ENCODE data around the gene RAD23A. TPM values are rescaled to one million over a fixed set of nuclear protein-coding genes. Genes with fewer than 3 reads are reported as not detected.
A peak's percentile ranks its signal among the peaks of the same experiment; 100 is the strongest.

Gene RAD23A
- total and polyA plus RNA-seq, 4 experiments from 2014 or later: 77.0 to 105 (median 93.5) TPM

- intact Hi-C loops (cut with micrococcal nuclease): loop anchor here (10.0 kb wide), 1 partner anchor 203 kb away; the partner anchor contains the start of genes GET3 and TRIR
- Histone ChIP-seq H3K36me3 (ENCODE audit: insufficient read depth, low read length) (peaks cover 27% of the 10 kb centered on the region), H3K27ac (ENCODE audit: low read depth, low read length) (peak overlapping the region; percentile 90), H3K27me3 (ENCODE audit: insufficient read depth, low read length) (no peaks in the 10 kb centered on the region), H3K4me3 (ENCODE audit: low read length in 2 of 2) (peak overlapping the region; percentile 37 to 97), H3K4me1 (ENCODE audit: insufficient read depth, low read length) (peaks cover 48% of the 10 kb centered on the region), H3K9me3 (ENCODE audit: control insufficient read depth in 1 of 2, low read length in 2 of 2) (no peaks in the 10 kb centered on the region)
- H3K9me3 Mint-ChIP-seq: peaks cover 0 to 7% (median 0%) of the 10 kb centered on the region in 8 donors
- peak overlapping the region; percentile 94 to 99 (median 98) for H3K4me3 Mint-ChIP-seq
- H3K36me3 Mint-ChIP-seq: peaks cover 22 to 43% of the 10 kb centered on the region in 2 donors
- no peak for DNase-seq
- ChIA-PET CTCF (ENCODE audit: partially characterized antibody) (interaction anchor here (1.2 to 1.6 kb wide), 4 partner anchors 18 to 141 kb away, joined by 3 to 9 read pairs (median 5); no protein-coding TSS in a partner anchor), POLR2A (ENCODE audit: partially characterized antibody) (interaction anchor here (0.5 to 3.1 kb wide), 23 partner anchors 9 to 1753 kb away, joined by 3 to 40 read pairs (median 4); partner anchors contain the start of genes DNASE2, GADD45GIP1, GCDH and NACC1)
- H3K27ac Mint-ChIP-seq: peak overlapping the region; percentile 96 to 99 (median 98)
- peaks cover 26 to 61% (median 43%) of the 10 kb centered on the region in 4 donors for H3K4me1 Mint-ChIP-seq
- H3K27me3 Mint-ChIP-seq: no peaks in the 10 kb centered on the region
Observed at GRCh38 chr19:12937093-12937926, 8.4 kb upstream of the RAD23A start.

- DNase-seq: peak; percentile 99 to 100 (median 99)
- Histone ChIP-seq H3K27ac (ENCODE audit: low read depth, low read length) (peak within 1 kb of the TSS; percentile 90), H3K4me3 (ENCODE audit: low read length in 2 of 2) (peak within 1 kb of the TSS; percentile 49 to 97), H3K36me3 (ENCODE audit: insufficient read depth, low read length) (peaks cover 32% of the 10 kb centered on the region), H3K4me1 (ENCODE audit: insufficient read depth, low read length) (peaks cover 39% of the 10 kb centered on the region), H3K9me3 (ENCODE audit: control insufficient read depth in 1 of 2, low read length in 2 of 2) (no peaks in the 10 kb centered on the region), H3K27me3 (ENCODE audit: insufficient read depth, low read length) (no peaks in the 10 kb centered on the region)
- Mint-ChIP-seq H3K4me3 (peak within 1 kb of the TSS; percentile 94 to 99 (median 98)), H3K4me1 (peaks cover 18 to 58% (median 37%) of the 10 kb centered on the region in 4 donors), H3K36me3 (peaks cover 27 to 42% of the 10 kb centered on the region in 2 donors), H3K27ac (peak within 1 kb of the TSS; percentile 96 to 99 (median 98)), H3K27me3 (no peaks in the 10 kb centered on the region), H3K9me3 (peaks cover 0 to 7% (median 0%) of the 10 kb centered on the region in 8 donors)
- intact Hi-C loops (cut with micrococcal nuclease): loop anchor here (1.0 to 10.0 kb wide), 4 partner anchors 19 to 203 kb away; partner anchors contain the start of genes GCDH, GET3, SYCE2 and TRIR
- ChIA-PET POLR2A (ENCODE audit: partially characterized antibody) (interaction anchor here (0.5 to 3.1 kb wide), 25 partner anchors 7 to 1752 kb away, joined by 3 to 40 read pairs (median 4); partner anchors contain the start of genes DNASE2, GADD45GIP1, GCDH and NACC1), CTCF (ENCODE audit: partially characterized antibody) (interaction anchor here (1.2 to 1.6 kb wide), 5 partner anchors 17 to 142 kb away, joined by 3 to 9 read pairs (median 4); no protein-coding TSS in a partner anchor)
Observed at GRCh38 chr19:12937927-12938778, 7.5 kb upstream of the RAD23A start, which contains the start of gene CALR. Gene CALR, plus strand, starts transcription at chr19:12938609. Its CDS starts 71 bp downstream, at chr19:12938680.

- Mint-ChIP-seq H3K27ac (peak overlapping the region; percentile 96 to 99 (median 98)), H3K27me3 (no peaks in the 10 kb centered on the region), H3K36me3 (peaks cover 34 to 45% of the 10 kb centered on the region in 2 donors), H3K4me3 (peak overlapping the region; percentile 94 to 99 (median 98)), H3K4me1 (peaks cover 21 to 58% (median 35%) of the 10 kb centered on the region in 4 donors), H3K9me3 (peaks cover 0 to 9% (median 0%) of the 10 kb centered on the region in 8 donors)
- no peaks in the 10 kb centered on the region for H3K27me3 ChIP-seq (ENCODE audit: insufficient read depth, low read length)
- peak overlapping the region; percentile 49 to 97 for H3K4me3 ChIP-seq (ENCODE audit: low read length in 2 of 2)
- peak in 3 of 5 donors; percentile 17 to 56 (median 52) for DNase-seq
- intact Hi-C loops (cut with micrococcal nuclease): loop anchor here (1.0 to 10.0 kb wide), 4 partner anchors 20 to 204 kb away; partner anchors contain the start of genes GCDH, GET3, SYCE2 and TRIR
- H3K36me3 ChIP-seq (ENCODE audit: insufficient read depth, low read length): peaks cover 38% of the 10 kb centered on the region
- H3K4me1 ChIP-seq (ENCODE audit: insufficient read depth, low read length): peaks cover 36% of the 10 kb centered on the region
- ChIA-PET POLR2A (ENCODE audit: partially characterized antibody) (interaction anchor here (0.6 to 3.1 kb wide), 15 partner anchors 8 to 237 kb away, joined by 3 to 40 read pairs (median 6); partner anchors contain the start of genes DNASE2, GCDH, NACC1 and SYCE2), CTCF (ENCODE audit: partially characterized antibody) (interaction anchor here (1.0 to 1.5 kb wide), 3 partner anchors 26 to 143 kb away, joined by 3 to 4 read pairs (median 4); partner anchors contain the start of gene GCDH)
- H3K27ac ChIP-seq (ENCODE audit: low read depth, low read length): peak overlapping the region; percentile 90
- H3K9me3 ChIP-seq (ENCODE audit: control insufficient read depth in 1 of 2, low read length in 2 of 2): no peaks in the 10 kb centered on the region
Observed at GRCh38 chr19:12938779-12939601, 6.7 kb upstream of the RAD23A start.

- Mint-ChIP-seq H3K4me1 (peaks cover 23 to 63% (median 38%) of the 10 kb centered on the region in 4 donors), H3K9me3 (peaks cover 0 to 9% (median 0%) of the 10 kb centered on the region in 8 donors), H3K27me3 (no peaks in the 10 kb centered on the region), H3K27ac (peak overlapping the region; percentile 96 to 99 (median 98)), H3K36me3 (peaks cover 39 to 54% of the 10 kb centered on the region in 2 donors), H3K4me3 (peak overlapping the region; percentile 94 to 99 (median 98))
- Histone ChIP-seq H3K36me3 (ENCODE audit: insufficient read depth, low read length) (peaks cover 48% of the 10 kb centered on the region), H3K27ac (ENCODE audit: low read depth, low read length) (peak overlapping the region; percentile 90), H3K27me3 (ENCODE audit: insufficient read depth, low read length) (no peaks in the 10 kb centered on the region), H3K9me3 (ENCODE audit: control insufficient read depth in 1 of 2, low read length in 2 of 2) (no peaks in the 10 kb centered on the region), H3K4me1 (ENCODE audit: insufficient read depth, low read length) (peaks cover 41% of the 10 kb centered on the region), H3K4me3 (ENCODE audit: low read length in 2 of 2) (peak overlapping the region; percentile 49 to 97)
- ChIA-PET CTCF (ENCODE audit: partially characterized antibody) (interaction anchor here (1.0 to 1.5 kb wide), 2 partner anchors 25 to 49 kb away, joined by 3 to 4 read pairs; partner anchors contain the start of gene GCDH), POLR2A (ENCODE audit: partially characterized antibody) (interaction anchor here (1.0 to 3.1 kb wide), 10 partner anchors 8 to 147 kb away, joined by 3 to 40 read pairs (median 10); partner anchors contain the start of genes DNASE2 and GCDH)
- intact Hi-C loops (cut with micrococcal nuclease): loop anchor here (10.0 kb wide), 1 partner anchor 205 kb away; the partner anchor contains the start of genes GET3 and TRIR
- DNase-seq: no peak
Observed at GRCh38 chr19:12939975-12940423, 5.7 kb upstream of the RAD23A start.

GRCh38 chr19:12940897-12941296 is 4.8 kb upstream of the RAD23A start:
- H3K27ac Mint-ChIP-seq: peak overlapping the region; percentile 27 to 99 (median 79)
- H3K4me1 ChIP-seq (ENCODE audit: insufficient read depth, low read length): peaks cover 46% of the 10 kb centered on the region
- peaks cover 0 to 10% (median 0%) of the 10 kb centered on the region in 8 donors for H3K9me3 Mint-ChIP-seq
- H3K27me3 Mint-ChIP-seq: peaks cover 0 to 2% of the 10 kb centered on the region in 2 donors
- no peaks in the 10 kb centered on the region for H3K27me3 ChIP-seq (ENCODE audit: insufficient read depth, low read length)
- CTCF ChIA-PET (ENCODE audit: partially characterized antibody): no interaction called here
- peaks cover 24 to 72% (median 42%) of the 10 kb centered on the region in 4 donors for H3K4me1 Mint-ChIP-seq
- DNase-seq: no peak
- no peak overlapping the region for H3K27ac ChIP-seq (ENCODE audit: low read depth, low read length)
- peaks cover 48% of the 10 kb centered on the region for H3K36me3 ChIP-seq (ENCODE audit: insufficient read depth, low read length)
- H3K9me3 ChIP-seq (ENCODE audit: control insufficient read depth in 1 of 2, low read length in 2 of 2): no peaks in the 10 kb centered on the region
- POLR2A ChIA-PET (ENCODE audit: partially characterized antibody): interaction anchor here (0.6 to 0.9 kb wide), 2 partner anchors 50 to 905 kb away, joined by 3 read pairs; partner anchors contain the start of gene GCDH
- H3K4me3 ChIP-seq (ENCODE audit: low read length in 2 of 2): no peak overlapping the region
- peak overlapping the region; percentile 26 to 72 (median 48) for H3K4me3 Mint-ChIP-seq
- intact Hi-C loops (cut with micrococcal nuclease): no loop called here
- H3K36me3 Mint-ChIP-seq: peaks cover 39 to 62% of the 10 kb centered on the region in 2 donors

Data from CD4-positive, alpha-beta memory T cell (primary cell).